ENCODE measurements around the gene ORC5. TPM values are rescaled to one million over a fixed set of nuclear protein-coding genes. Genes with fewer than 3 reads are reported as not detected.

ORC5 gene
- total and polyA plus RNA-seq, 10 of the 15 experiments (the other 5 are each of a cell fraction or from before 2014, with no cell fraction given) = 14.8 to 58.6 (median 30.3) TPM

GRCh38 chr7:104124893-104125477 is 82.8 kb downstream of the ORC5 start:
- ChIA-PET POLR2A (no interaction called here), RAD21 (ENCODE audit: unreplicated experiment) (no interaction called here), SMC1A (ENCODE audit: uncharacterized antibody, unreplicated experiment) (no interaction called here), CTCF (interaction anchor here (0.6 kb wide), 1 partner anchor 853 kb away, joined by 3 read pairs; no protein-coding TSS in a partner anchor)
- no peak for FAIRE-seq
- H3K4me3 ChIP-seq = no peak overlapping the region
- intact Hi-C loops (cut with micrococcal nuclease; ENCODE audit: unreplicated experiment) (no loop called here), in situ Hi-C loops (cut with MboI) (no loop called here)
- 53% methylated on average over 4 of the region's 4 CpGs for WGBS (ENCODE audit: insufficient coverage, insufficient replicate concordance, low lambda C conversion rate, missing lambda C conversion rate)
- TF ChIP-seq SMAD5 (IDR thresholded peaks at IDR 0.05; ENCODE audit: low read depth) (no peak), NRF1 (conservative IDR thresholded peaks at IDR 0.05; ENCODE audit: low read depth, low read length) (no peak), CHD4 (IDR thresholded peaks at IDR 0.05) (no peak), YBX1 (IDR thresholded peaks at IDR 0.05) (no peak), PAX5 (IDR thresholded peaks at IDR 0.05; ENCODE audit: borderline replicate concordance, low read depth, low read length) (no peak), MYB (IDR thresholded peaks at IDR 0.05; ENCODE audit: borderline replicate concordance, low read depth, low read length) (no peak), FOS (IDR thresholded peaks at IDR 0.05; ENCODE audit: borderline replicate concordance, extremely low read depth, insufficient read length) (no peak), KAT2A (conservative IDR thresholded peaks at IDR 0.05; ENCODE audit: control insufficient read depth, low read depth, low read length) (no peak), STAT1 (conservative IDR thresholded peaks at IDR 0.05) (no peak), ZZZ3 (IDR thresholded peaks at IDR 0.05; ENCODE audit: control insufficient read depth, insufficient read length, low read depth) (no peak), PAX8 (IDR thresholded peaks at IDR 0.05) (no peak), SPI1 (IDR thresholded peaks at IDR 0.05; ENCODE audit: borderline replicate concordance, insufficient read depth, low read depth, low read length) (no peak), JUNB (IDR thresholded peaks at IDR 0.05) (no peak)
- TF ChIP-seq, protein P1, sequence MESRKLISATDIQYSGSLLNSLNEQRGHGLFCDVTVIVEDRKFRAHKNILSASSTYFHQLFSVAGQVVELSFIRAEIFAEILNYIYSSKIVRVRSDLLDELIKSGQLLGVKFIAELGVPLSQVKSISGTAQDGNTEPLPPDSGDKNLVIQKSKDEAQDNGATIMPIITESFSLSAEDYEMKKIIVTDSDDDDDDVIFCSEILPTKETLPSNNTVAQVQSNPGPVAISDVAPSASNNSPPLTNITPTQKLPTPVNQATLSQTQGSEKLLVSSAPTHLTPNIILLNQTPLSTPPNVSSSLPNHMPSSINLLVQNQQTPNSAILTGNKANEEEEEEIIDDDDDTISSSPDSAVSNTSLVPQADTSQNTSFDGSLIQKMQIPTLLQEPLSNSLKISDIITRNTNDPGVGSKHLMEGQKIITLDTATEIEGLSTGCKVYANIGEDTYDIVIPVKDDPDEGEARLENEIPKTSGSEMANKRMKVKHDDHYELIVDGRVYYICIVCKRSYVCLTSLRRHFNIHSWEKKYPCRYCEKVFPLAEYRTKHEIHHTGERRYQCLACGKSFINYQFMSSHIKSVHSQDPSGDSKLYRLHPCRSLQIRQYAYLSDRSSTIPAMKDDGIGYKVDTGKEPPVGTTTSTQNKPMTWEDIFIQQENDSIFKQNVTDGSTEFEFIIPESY (IDR thresholded peaks at IDR 0.05) = no peak
- no peak overlapping the region for H3K4me2 ChIP-seq (ENCODE audit: control insufficient read depth, insufficient read depth)
- no peak for DNase-seq (ENCODE audit: low read depth, low spot score)
- H3K27ac ChIP-seq (ENCODE audit: control insufficient read depth, insufficient read depth) = no peak overlapping the region
- H3K27me3 ChIP-seq (replicated peaks in 1 of 2; ENCODE audit: control insufficient read depth in 2 of 2, insufficient read depth in 2 of 2, low read length in 1 of 2) = no peaks in the 10 kb centered on the region
- no peak for ATAC-seq
- H3K36me3 ChIP-seq (ENCODE audit: control insufficient read depth in 2 of 2, insufficient read depth in 2 of 2, low read length in 1 of 2) = peaks cover 0 to 4% of the 10 kb centered on the region in 2 experiments; a peak in 1 of 4 replicates
- H3K9ac ChIP-seq (ENCODE audit: control insufficient read depth, insufficient read depth, low read length) = no peak overlapping the region
- no peaks in the 10 kb centered on the region for H3K4me1 ChIP-seq (ENCODE audit: control insufficient read depth, insufficient read depth, low read length)
- BruUV-seq (replicated peaks) = no TSS peak
- H3K79me2 ChIP-seq (ENCODE audit: control insufficient read depth, insufficient read depth, low read length) = no peaks in the 10 kb centered on the region
- no peaks in the 10 kb centered on the region for H4K20me1 ChIP-seq (ENCODE audit: control insufficient read depth, insufficient read depth)
- no peak overlapping the region for H2AFZ ChIP-seq (ENCODE audit: control insufficient read depth, low read depth, low read length)
- no peaks in the 10 kb centered on the region for H3K9me3 ChIP-seq (replicated peaks; ENCODE audit: control insufficient read depth, insufficient read depth, low read length)
